Ascending aorta (tissue), 2 donors: ENCODE results near the gene EGFR. TPM values are rescaled to one million over a fixed set of nuclear protein-coding genes. Genes with fewer than 3 reads are reported as not detected.

Experiments used
- DNase-seq, 2 donors: peaks; one replicate each; pipeline ENCODE4 v3.0.0-alpha.2; 2019; ENCODE audit warnings: low spot score in 2 of 2
- H3K27ac ChIP-seq, 2 donors: fragments of 200-600 bp; sonication (generic); one replicate each; pipeline ENCODE4 v1.5.1; 2016 to 2017; ENCODE audit warnings: mild to moderate bottlenecking in 1 of 2
- H3K27me3 ChIP-seq: fragments of 200-600 bp; sonication (generic); one replicate; pipeline ENCODE4 v1.5.1; 2017
- H3K36me3 ChIP-seq, 2 donors: fragments of 200-600 bp; sonication (generic); one replicate each; pipeline ENCODE4 v1.5.1; 2016
- H3K4me1 ChIP-seq, 2 donors: fragments of 200-600 bp; sonication (generic); one replicate each; pipeline ENCODE4 v1.5.1; 2016 to 2017; ENCODE audit warnings: mild to moderate bottlenecking in 1 of 2
- H3K4me3 ChIP-seq, 2 donors: fragments of 200-600 bp; sonication (generic); one replicate each; pipeline ENCODE4 v1.5.1; 2016 to 2017; ENCODE audit warnings: mild to moderate bottlenecking in 1 of 2
- H3K9me3 ChIP-seq, 2 donors: fragments of 200-600 bp; sonication (generic); one replicate each; pipeline ENCODE4 v1.5.1; 2016
- CTCF ChIP-seq, 3 experiments: fragments of 200-600 bp in 2 of 3; fragments of 450-650 bp in 1 of 3; sonication (generic) in 2 of 3; IDR thresholded peaks; one replicate each; pipeline ENCODE4 v1.5.1; 2016 to 2019; ENCODE audit warnings: antibody characterized with exemption in 3 of 3, mild to moderate bottlenecking in 1 of 3, moderate library complexity in 1 of 3
- intact Hi-C: fragments of 100-400 bp; cut with DNase I; formaldehyde crosslinking; loops from one replicate; pipeline ENCODE4 v1.15.1; 2023
- total RNA-seq: library from RNA; depleted of rRNA; stranded (reverse); fragments of >200 nt; gene quantifications from one replicate; pipeline ENCODE4 v1.1.0, GENCODE V29; 2016

EGFR gene
- total RNA-seq, 1 donor from 2014 or later, result 33.8 TPM

- no peak for TF ChIP-seq CTCF (IDR thresholded peaks at IDR 0.05)
- no peak for DNase-seq
- intact Hi-C loops, result no loop called here
- Histone ChIP-seq H3K27me3 (no peaks in the 10 kb centered on the region), H3K9me3 (no peaks in the 10 kb centered on the region), H3K27ac (peak overlapping the region; percentile 68 to 76), H3K4me1 (peaks cover 9 to 56% of the 10 kb centered on the region in 2 donors), H3K36me3 (no peaks in the 10 kb centered on the region), H3K4me3 (no peak overlapping the region)
Measured at GRCh38 chr7:55073051-55073511, 54.3 kb downstream of the EGFR start.

- no peak for TF ChIP-seq CTCF (IDR thresholded peaks at IDR 0.05)
- Histone ChIP-seq H3K27me3 (no peaks in the 10 kb centered on the region), H3K4me3 (peak overlapping the region; percentile 39 to 44), H3K36me3 (no peaks in the 10 kb centered on the region), H3K27ac (peak overlapping the region; percentile 68 to 76), H3K9me3 (no peaks in the 10 kb centered on the region), H3K4me1 (peaks cover 9 to 56% of the 10 kb centered on the region in 2 donors)
- DNase-seq, result no peak
- intact Hi-C loops, result no loop called here
Measured at GRCh38 chr7:55073976-55074528, 55.2 kb downstream of the EGFR start.

- Histone ChIP-seq H3K27me3 (no peaks in the 10 kb centered on the region), H3K4me1 (peaks cover 9 to 56% of the 10 kb centered on the region in 2 donors), H3K4me3 (no peak overlapping the region), H3K36me3 (no peaks in the 10 kb centered on the region), H3K9me3 (no peaks in the 10 kb centered on the region), H3K27ac (peak overlapping the region; percentile 68 to 76)
- no peak for DNase-seq
- TF ChIP-seq CTCF (IDR thresholded peaks at IDR 0.05), result no peak
- intact Hi-C loops, result no loop called here
Measured at GRCh38 chr7:55075464-55076021, 56.7 kb downstream of the EGFR start.

GRCh38 chr7:55077561-55078410 lies 59.0 kb downstream of the EGFR start:
- no peak for TF ChIP-seq CTCF (IDR thresholded peaks at IDR 0.05)
- H3K27ac ChIP-seq, result no peak overlapping the region
- H3K9me3 ChIP-seq, result no peaks in the 10 kb centered on the region
- H3K4me3 ChIP-seq, result no peak overlapping the region
- H3K27me3 ChIP-seq, result no peaks in the 10 kb centered on the region
- intact Hi-C loops, result no loop called here
- DNase-seq, result no peak
- peaks cover 7 to 51% of the 10 kb centered on the region in 2 donors for H3K4me1 ChIP-seq
- no peaks in the 10 kb centered on the region for H3K36me3 ChIP-seq

GRCh38 chr7:55078465-55079372 lies 59.9 kb downstream of the EGFR start:
- Histone ChIP-seq H3K4me3 (no peak overlapping the region), H3K9me3 (no peaks in the 10 kb centered on the region), H3K4me1 (peaks cover 3 to 41% of the 10 kb centered on the region in 2 donors), H3K36me3 (no peaks in the 10 kb centered on the region), H3K27me3 (no peaks in the 10 kb centered on the region), H3K27ac (no peak overlapping the region)
- DNase-seq, result no peak
- no peak for TF ChIP-seq CTCF (IDR thresholded peaks at IDR 0.05)
- intact Hi-C loops, result no loop called here
